Smooth muscle cell (in vitro differentiated cells): ENCODE results near the gene METTL8. TPM values are rescaled to one million over a fixed set of nuclear protein-coding genes. Genes with fewer than 3 reads are reported as not detected.

ENCODE experiments used
- DNase-seq: peaks from one replicate; lab custom pipeline; 2025; ENCODE audit not compliant: unreplicated experiment; lab: John Stamatoyannopoulos, UW
- H2AFZ ChIP-seq: fragments of 200-600 bp; sonication (generic); 2 replicates; pipeline ENCODE4 v1.6.0; 2016; ENCODE audit warnings: antibody characterized with exemption, low read depth, mild to moderate bottlenecking
- H3F3A ChIP-seq: fragments of 200-600 bp; sonication (generic); 2 replicates; pipeline ENCODE4 v1.6.0; 2017; ENCODE audit warnings: antibody characterized with exemption, low read depth
- H3K27ac ChIP-seq: fragments of 200-600 bp; sonication (generic); 2 replicates; pipeline ENCODE4 v1.5.1; 2016; ENCODE audit warnings: low read depth, mild to moderate bottlenecking
- H3K27me3 ChIP-seq: fragments of 200-600 bp; sonication (generic); 2 replicates; pipeline ENCODE4 v1.6.1; 2016; ENCODE audit warnings: low read depth, mild to moderate bottlenecking
- H3K36me3 ChIP-seq: fragments of 200-600 bp; sonication (generic); 2 replicates; pipeline ENCODE4 v1.5.1; 2016; ENCODE audit warnings: low read depth
- H3K4me1 ChIP-seq: fragments of 200-600 bp; sonication (generic); 2 replicates; pipeline ENCODE4 v1.5.1; 2016; ENCODE audit warnings: low read depth
- H3K4me2 ChIP-seq: fragments of 200-600 bp; sonication (generic); 2 replicates; pipeline ENCODE4 v1.6.0; 2016; ENCODE audit warnings: mild to moderate bottlenecking
- H3K4me3 ChIP-seq: fragments of 200-600 bp; sonication (generic); 2 replicates; pipeline ENCODE4 v1.5.1; 2016; ENCODE audit warnings: mild to moderate bottlenecking
- H3K79me2 ChIP-seq: fragments of 200-600 bp; sonication (generic); 2 replicates; pipeline ENCODE4 v1.6.0; 2016; ENCODE audit warnings: low read depth, mild to moderate bottlenecking
- H3K9ac ChIP-seq: fragments of 200-600 bp; sonication (generic); 2 replicates; pipeline ENCODE4 v1.6.0; 2016; ENCODE audit warnings: low read depth
- H3K9me3 ChIP-seq: fragments of 200-600 bp; sonication (generic); replicated peaks from 2 replicates; pipeline ENCODE4 v1.5.1; 2016; ENCODE audit warnings: low read depth
- H4K20me1 ChIP-seq: fragments of 200-600 bp; sonication (generic); 2 replicates; pipeline ENCODE4 v1.6.0; 2016; ENCODE audit warnings: low read depth
- WGBS: methylation state at CpG from one replicate; pipeline ENCODE4 v1.1.7; 2016; ENCODE audit warnings: low lambda C conversion rate; 5-methylcytosine and 5-hydroxymethylcytosine counted together
- polyA plus RNA-seq: library from polyadenylated mRNA; unstranded; fragments of >200 nt; fragmentation: Nextera tagmentation; extraction: Ambion mirVana; gene quantifications from 2 replicates; pipeline ENCODE4 v1.2.1, GENCODE V29; 2016
- total RNA-seq: library from RNA; depleted of rRNA; stranded (reverse); fragments of >200 nt; gene quantifications from 2 replicates; pipeline ENCODE4 v1.2.3, GENCODE V29; 2014
- TF ChIP-seq, protein P1 (sequence below): fragments of 200-600 bp; sonication (generic); IDR thresholded peaks from 2 replicates; pipeline ENCODE4 v1.5.1; 2017; ENCODE audit warnings: borderline replicate concordance, mild to moderate bottlenecking, antibody characterized with exemption; ENCODE audit not compliant: insufficient read depth, poor library complexity, severe bottlenecking

The METTL8 gene
- total and polyA plus RNA-seq, 2 experiments from 2014 or later: 14.5 to 26.8 TPM

DNA sequence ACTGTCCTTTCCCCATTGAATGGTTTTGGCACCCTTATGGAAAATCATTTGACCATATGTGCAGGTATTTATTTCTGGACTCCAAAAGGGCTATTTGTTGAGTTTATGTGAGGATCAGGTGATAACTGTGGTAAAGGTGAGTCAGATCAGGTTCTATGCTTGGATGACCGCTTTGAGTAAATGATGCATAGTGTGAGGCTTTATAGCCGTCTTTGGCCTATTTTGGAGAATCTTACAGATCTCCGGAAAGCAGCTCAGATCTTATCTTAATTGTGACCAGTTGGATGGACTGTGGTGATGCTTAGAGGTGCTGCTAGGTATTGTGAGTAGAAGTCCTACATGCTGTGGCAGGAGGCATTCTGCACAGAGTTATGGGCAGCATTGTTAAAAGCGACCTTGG lies 126.2 kb downstream of the METTL8 start:
- no peak overlapping the region for H3K27ac ChIP-seq
- H3K27me3 ChIP-seq: no peaks in the 10 kb centered on the region
- no peaks in the 10 kb centered on the region for H3K36me3 ChIP-seq
- DNase-seq: no peak
- no peaks in the 10 kb centered on the region for H3K4me1 ChIP-seq
- TF ChIP-seq, protein P1, sequence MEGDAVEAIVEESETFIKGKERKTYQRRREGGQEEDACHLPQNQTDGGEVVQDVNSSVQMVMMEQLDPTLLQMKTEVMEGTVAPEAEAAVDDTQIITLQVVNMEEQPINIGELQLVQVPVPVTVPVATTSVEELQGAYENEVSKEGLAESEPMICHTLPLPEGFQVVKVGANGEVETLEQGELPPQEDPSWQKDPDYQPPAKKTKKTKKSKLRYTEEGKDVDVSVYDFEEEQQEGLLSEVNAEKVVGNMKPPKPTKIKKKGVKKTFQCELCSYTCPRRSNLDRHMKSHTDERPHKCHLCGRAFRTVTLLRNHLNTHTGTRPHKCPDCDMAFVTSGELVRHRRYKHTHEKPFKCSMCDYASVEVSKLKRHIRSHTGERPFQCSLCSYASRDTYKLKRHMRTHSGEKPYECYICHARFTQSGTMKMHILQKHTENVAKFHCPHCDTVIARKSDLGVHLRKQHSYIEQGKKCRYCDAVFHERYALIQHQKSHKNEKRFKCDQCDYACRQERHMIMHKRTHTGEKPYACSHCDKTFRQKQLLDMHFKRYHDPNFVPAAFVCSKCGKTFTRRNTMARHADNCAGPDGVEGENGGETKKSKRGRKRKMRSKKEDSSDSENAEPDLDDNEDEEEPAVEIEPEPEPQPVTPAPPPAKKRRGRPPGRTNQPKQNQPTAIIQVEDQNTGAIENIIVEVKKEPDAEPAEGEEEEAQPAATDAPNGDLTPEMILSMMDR: no peak
- WGBS: 94% methylated on average over 4 of the region's 4 CpGs
- H3K4me3 ChIP-seq: no peak overlapping the region
- H3F3A ChIP-seq: no peaks in the 10 kb centered on the region
- no peaks in the 10 kb centered on the region for H4K20me1 ChIP-seq
- no peaks in the 10 kb centered on the region for H3K9me3 ChIP-seq
- no peak overlapping the region for H2AFZ ChIP-seq
- no peak overlapping the region for H3K4me2 ChIP-seq
- no peaks in the 10 kb centered on the region for H3K79me2 ChIP-seq
- H3K9ac ChIP-seq: no peak overlapping the region

DNA sequence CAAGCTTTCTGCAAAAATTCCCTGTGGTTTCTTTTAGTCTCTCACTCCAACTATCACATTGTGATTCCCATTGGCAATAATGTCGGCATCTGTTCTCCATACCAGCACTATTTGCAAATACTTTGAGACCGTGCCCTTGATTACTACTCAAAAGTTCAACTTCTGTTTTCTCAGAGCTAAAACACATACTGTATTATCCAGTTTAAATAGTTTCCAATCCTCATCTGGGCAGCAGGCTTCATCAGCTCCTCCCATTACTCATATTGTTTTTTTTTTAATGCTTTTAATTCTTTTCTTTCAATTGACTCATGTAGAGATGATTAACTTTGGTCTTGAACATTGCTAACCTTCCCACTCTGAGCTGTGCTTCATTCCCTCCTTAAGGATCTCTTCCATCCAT lies 135.8 kb downstream of the METTL8 start:
- Histone ChIP-seq H3K4me1 (no peaks in the 10 kb centered on the region), H3K79me2 (no peaks in the 10 kb centered on the region), H3K36me3 (no peaks in the 10 kb centered on the region), H3K27me3 (no peaks in the 10 kb centered on the region), H3K4me3 (no peak overlapping the region), H3K4me2 (no peak overlapping the region), H3K27ac (no peak overlapping the region), H2AFZ (no peak overlapping the region), H4K20me1 (no peaks in the 10 kb centered on the region), H3K9me3 (no peaks in the 10 kb centered on the region), H3K9ac (no peak overlapping the region), H3F3A (no peaks in the 10 kb centered on the region)
- 92% methylated on average over 2 of the region's 2 CpGs for WGBS
- TF ChIP-seq, protein P1: no peak
- DNase-seq: no peak

- Histone ChIP-seq H3K27ac (no peak overlapping the region), H3K4me1 (peaks cover 4% of the 10 kb centered on the region), H3F3A (no peaks in the 10 kb centered on the region), H3K79me2 (no peaks in the 10 kb centered on the region), H3K4me3 (no peak overlapping the region), H4K20me1 (no peaks in the 10 kb centered on the region), H3K27me3 (no peaks in the 10 kb centered on the region), H3K4me2 (no peak overlapping the region), H3K36me3 (no peaks in the 10 kb centered on the region), H3K9ac (no peak overlapping the region), H3K9me3 (no peaks in the 10 kb centered on the region), H2AFZ (no peak overlapping the region)
- TF ChIP-seq, protein P1: no peak
- DNase-seq: no peak
- WGBS: 96% methylated on average over 5 of the region's 5 CpGs
Observed at GRCh38 chr2:171294608-171295007, 139.2 kb downstream of the METTL8 start.

- TF ChIP-seq, protein P1: no peak
- no peak overlapping the region for H3K4me2 ChIP-seq
- H3K36me3 ChIP-seq: no peaks in the 10 kb centered on the region
- no peaks in the 10 kb centered on the region for H4K20me1 ChIP-seq
- no peak overlapping the region for H2AFZ ChIP-seq
- H3K9ac ChIP-seq: no peak overlapping the region
- peaks cover 6% of the 10 kb centered on the region for H3K4me1 ChIP-seq
- H3K9me3 ChIP-seq: no peaks in the 10 kb centered on the region
- H3K27me3 ChIP-seq: no peaks in the 10 kb centered on the region
- DNase-seq: no peak
- WGBS: 83% methylated on average over 5 of the region's 5 CpGs
- H3K79me2 ChIP-seq: no peaks in the 10 kb centered on the region
- no peaks in the 10 kb centered on the region for H3F3A ChIP-seq
- no peak overlapping the region for H3K4me3 ChIP-seq
- H3K27ac ChIP-seq: no peak overlapping the region
Observed at GRCh38 chr2:171293661-171294060, 140.1 kb downstream of the METTL8 start.
